Activated CD4-positive, alpha-beta T cell treated with anti-CD3 and anti-CD28 coated beads, Interleukin-10, Interleukin-2, amounts not matched to agents 100 ng/mL and 50 ng/mL, durations not matched to agents 16 hours and 8 hours (primary cell): Measurements from ENCODE around the gene COPS8.

ENCODE experiments used
- DNase-seq: peaks from one replicate; pipeline ENCODE4 v3.0.0-alpha.2; 2020

COPS8 gene

DNA sequence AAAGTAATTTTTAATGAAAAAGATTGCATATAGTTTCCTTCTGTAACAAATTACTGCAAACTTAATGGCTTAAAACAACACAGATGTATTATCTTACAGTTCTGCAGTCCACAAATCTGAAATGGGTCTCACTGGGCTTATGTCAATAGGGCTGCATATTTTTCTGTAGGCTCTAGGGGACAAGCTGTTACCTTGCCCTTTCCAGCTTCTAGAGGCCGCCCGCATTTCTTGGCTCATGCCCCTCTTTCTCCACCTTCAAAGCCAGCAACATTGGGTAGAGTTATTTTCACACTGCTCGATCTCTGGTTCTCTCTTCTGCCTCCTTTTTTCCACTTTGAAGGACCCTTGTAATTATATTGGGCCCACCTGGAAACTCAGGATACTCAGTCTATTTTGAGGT lies 16.7 kb downstream of the COPS8 start:
- DNase-seq: no peak

DNA sequence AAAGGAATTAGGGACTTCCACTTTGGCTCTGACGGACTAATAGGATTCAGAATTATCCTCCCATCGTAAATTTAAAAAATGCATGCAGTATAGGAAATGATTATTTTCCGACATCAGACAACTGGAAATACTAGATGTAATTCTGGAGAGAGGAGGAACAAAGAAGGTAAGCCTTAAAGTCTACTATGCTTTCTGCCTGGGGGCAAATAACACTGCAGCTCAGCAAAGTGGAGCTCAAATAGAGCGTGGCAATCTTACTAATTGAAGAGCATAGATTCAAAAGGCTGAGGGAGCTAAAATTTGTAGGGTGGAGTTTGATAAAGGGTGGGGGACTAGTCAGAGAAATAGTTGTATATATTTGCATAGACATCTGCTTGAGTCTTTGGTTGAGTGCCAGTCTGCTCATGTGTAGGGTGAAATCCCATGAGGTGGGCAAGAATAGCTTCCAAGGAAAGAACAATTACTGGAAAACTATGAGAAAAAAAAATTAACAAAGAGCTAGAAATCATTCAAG lies 23.8 kb downstream of the COPS8 start:
- DNase-seq: no peak

DNA sequence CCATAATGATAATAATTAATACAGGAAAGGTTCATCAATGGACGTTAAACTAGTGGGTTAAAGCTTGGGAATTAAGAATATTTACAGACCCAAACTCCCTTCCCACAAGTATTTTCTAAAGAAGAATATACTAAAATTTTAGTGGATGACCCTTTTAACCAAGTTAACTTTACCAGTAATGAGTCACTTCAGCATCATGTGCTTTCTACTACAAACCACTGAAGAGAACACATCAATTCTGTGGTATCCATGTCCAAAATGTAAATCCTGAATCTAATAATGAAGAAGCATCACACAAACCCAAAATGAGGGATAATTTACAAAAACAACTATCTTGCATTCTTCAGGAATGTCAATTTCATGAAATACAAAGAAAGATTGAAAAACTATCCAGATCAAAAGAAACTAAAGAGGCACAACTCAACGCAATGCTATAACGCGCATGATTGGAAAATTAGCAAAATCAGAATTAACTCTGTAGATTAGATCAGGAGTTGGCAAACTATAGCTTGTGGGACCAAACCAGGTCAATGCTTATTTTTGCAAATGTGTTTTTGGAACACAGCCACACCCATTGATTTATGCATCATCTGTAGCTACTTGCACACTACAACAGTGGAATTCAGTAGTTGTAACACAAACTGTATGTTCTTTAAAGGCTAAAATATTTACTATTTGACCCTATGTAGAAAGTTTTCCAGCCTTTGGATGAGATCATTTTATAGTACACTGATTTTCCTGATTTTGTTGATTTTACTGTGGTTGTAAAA lies 27.5 kb downstream of the COPS8 start:
- no peak for DNase-seq

DNA sequence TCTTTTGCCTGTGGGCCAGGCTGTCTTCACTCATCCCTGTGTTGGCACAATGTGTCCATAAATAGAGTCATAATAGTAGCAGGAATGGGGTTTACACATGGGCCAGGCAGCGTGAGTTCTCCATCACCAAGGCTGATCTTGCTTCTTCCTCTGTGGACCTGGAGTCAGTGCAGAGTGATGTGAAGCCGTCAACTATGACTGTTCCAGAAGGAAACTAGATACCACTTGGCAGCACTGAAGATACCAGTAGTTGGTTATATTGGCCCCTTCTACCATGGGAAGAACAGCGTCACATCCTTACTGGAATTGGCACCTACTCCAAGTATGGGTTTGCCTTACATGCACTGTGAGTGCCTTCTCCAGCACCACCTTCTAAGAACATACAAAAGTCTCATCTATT lies 30.2 kb downstream of the COPS8 start:
- DNase-seq: no peak

DNA sequence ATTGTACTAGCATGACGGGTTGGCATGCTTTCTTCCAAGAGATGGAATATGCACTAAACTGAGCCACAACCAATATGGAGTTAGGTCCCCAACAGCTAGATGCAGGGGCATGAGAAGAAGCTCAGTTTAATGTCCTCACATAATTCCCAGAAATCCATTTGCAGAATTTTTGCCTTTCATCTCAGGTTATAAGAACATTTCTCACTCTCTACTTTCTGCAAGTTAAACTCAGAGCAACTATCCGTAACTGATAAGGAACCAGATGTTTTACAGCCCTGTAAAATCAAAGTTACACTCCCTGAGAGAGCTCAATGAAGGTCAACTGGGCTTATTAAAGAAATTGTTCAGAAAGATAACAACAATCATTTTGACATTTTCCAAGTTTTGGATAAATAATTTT lies 30.7 kb downstream of the COPS8 start:
- DNase-seq: no peak

DNA sequence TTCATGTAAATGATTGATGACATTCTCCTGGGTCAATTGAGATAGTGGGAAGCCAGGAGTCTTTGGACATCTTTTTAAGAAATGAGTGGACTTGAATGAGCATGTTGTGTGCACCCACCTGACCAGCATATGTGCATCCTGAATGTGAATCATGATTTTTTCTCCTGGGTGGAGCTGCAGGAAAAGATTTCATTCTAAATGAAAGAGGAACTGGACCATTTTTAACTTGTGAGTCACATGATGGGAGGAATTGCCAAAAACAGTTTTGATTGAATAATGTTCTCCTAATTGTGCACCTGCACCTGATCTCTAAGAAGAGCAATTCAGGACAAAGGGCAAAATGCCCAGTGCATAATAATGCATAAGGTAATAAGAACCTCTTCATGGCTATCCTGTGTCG lies 32.3 kb downstream of the COPS8 start:
- no peak for DNase-seq

DNA sequence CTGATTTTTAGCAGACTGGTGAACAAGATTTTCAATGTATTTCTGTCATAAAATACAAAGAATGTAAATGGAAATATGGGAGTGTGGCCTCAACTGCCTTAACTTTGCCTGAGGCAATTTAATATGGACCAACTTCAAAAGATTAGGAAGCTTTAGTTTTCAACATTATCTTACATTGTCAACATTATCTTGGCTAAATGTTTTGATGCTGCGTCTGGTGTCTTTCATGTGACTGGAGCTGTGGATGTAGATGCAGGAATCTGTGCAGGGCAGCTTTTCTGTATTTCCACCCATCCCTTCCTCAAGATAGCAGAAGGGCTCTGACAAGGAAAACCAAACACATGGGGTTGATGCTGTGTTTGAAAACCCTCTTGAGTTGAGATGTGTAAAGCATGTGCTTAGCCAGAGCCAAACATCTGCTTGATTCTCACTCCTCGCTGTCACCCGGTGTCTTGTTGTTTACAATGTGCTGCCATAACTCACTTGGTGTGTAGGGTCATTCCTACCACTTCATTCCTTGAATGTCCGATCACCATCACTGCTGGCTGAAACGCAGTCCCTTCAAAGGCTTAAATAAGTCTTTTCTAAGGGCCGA lies 33.0 kb downstream of the COPS8 start:
- no peak for DNase-seq

DNA sequence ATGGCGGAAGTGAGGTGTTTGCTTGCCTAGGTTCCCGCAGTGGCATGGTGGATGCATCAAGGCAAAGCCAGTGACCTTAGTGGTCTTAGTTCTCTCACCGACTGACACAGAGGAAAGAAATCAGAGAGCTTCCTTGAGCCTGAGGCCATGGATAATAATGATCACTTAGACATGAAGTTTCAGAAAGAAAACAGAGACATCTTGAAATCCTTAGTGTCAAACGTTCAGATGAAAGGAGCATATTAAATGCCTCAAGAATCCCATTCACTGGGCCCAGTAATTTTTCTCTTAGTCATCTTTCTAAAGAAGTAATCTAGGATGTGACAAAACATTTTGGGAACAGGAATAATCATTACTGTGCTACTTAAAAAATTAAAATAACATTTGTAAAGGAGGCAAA lies 35.2 kb downstream of the COPS8 start:
- DNase-seq: no peak

DNA sequence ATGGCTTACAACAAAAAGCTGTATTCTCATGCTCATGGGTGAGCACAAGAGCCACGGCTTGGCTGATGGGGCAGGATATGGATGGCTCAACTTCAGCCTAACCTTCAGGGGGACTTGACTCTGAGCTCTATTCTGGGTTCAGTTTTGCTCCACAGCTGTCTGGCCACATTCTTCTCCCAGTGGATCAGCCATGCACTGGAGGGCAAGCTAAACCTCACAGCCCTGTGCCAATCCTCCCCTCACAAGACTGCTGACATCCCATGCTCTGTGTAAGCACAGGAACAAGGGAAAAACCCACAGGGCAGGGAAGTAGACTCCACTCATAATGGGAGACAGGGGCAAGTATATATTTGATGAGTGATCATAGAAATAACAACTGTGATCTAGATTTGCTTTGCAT lies 35.6 kb downstream of the COPS8 start:
- no peak for DNase-seq

DNA sequence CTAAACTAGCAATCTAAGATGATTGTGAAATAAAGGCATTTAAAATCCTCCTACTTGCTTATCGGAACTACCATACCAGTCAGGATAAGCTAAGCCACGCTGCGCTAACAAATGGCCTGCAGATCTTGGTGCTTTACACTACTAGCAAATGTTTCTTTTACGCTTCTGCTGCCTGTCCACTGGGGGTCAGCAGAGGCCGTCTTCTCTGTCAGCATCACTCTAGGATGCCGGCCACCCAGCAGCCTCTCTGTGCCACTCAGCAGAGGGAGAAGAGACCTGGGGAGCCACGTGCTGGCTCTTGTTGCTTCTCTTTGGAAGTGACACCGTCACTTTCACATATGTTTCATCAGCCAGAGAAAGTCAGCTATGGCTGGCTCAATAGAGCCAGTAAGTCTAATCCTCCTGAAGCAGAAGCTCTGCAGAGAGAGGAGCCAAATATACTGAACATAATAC lies 36.6 kb downstream of the COPS8 start:
- DNase-seq: peak; percentile 71

DNA sequence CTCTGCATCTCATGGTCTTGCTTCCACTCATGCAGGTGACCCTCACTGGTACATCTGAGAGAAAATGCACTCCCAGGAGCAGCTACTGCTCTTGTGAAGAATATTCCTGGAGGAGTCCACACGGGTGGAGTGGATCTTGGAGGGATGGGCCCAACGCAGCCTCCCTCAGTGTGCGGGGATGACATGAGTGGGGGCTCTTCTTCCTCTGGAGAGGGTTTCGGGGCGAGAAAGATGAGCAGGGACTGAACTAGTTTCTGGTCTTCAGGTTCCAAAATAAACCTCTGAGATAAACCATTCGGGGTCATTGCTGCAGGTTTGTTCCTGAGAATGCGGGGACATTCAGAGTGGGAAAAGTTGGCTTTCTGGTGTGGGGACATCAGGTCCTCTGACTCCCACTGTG lies 39.1 kb downstream of the COPS8 start:
- DNase-seq: no peak

DNA sequence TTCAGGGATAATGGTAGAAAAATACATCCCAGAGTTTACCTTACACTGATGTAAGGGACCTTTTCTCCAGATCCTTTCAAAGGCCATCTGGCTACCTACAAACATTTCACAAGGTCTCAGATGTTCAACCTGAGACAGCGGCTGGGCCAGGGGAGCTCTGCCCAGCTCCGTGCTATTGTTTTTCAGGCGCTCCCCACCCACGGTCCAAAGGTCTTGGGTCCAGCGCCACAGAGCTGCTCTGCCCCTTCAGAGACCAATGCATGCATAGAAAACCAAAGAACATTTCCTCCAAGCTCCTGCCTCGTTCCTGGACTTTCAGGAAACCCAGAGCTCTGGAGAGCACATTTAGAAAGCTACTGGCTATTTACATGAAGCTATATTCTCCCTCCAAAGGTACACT lies 40.3 kb downstream of the COPS8 start:
- DNase-seq: no peak

DNA sequence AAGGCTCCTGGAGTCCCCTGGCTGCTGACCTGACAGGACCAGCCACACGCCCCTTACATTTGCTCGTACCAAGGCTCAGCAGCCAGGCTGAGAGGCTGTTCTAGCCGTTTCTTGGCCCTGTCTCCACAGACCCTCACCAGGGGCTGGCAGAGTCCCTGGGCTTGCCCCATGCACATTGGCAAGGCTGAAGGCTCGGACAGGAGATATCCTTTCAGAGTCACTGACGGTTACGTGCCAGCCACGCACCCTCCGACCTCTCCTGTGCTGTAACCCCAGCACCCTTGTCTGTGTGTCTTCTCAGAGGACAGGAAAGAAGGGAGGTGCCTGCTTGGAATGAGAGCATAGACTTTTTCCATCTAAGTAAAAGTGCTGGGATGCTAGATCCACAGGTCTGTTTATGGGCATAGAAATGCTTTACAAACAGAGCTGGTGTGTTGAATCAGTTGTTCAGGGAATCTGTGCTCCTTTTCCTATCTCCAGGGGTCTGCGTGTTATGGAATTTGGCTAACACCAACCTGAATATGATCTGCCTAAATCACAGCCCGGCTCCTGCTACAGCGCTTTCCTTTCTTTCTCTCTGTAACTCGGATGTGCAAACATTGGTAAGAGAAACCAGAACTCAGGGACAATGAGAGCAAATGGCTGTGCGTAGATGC lies 41.0 kb downstream of the COPS8 start:
- DNase-seq: no peak

DNA sequence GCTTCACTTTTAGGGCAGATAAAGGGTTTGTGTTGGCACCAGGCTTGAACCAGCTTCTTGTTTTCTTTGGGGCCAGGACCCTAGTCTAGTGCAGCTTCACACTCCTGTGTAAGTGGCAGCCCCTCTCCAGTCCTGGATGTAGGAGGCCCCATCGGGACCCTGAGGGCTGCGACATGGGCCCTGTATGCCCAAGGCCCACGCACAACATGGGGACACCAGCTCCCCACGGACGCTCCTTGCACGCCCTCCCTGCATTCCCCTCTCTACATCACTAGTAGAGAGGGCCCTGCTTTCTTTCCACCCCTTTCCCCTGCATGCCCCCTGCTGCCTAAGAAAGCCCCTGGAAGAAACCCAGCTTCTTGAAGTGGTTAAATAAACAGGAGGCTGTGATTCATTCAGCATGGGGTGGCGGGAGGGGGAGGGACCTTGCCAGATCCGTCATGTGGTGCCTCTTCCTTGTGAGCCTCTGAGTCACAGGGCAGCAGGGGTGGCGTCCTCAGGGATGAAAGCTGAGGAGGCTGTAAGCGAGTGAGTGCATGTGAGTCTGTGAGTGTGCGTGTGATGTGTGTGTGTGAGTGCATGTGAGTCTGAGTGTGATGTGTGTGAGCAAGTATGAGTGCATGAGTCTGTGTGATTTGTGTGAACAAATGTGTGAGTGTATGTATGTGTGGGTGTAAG lies 42.5 kb downstream of the COPS8 start:
- peak; percentile 24 for DNase-seq

DNA sequence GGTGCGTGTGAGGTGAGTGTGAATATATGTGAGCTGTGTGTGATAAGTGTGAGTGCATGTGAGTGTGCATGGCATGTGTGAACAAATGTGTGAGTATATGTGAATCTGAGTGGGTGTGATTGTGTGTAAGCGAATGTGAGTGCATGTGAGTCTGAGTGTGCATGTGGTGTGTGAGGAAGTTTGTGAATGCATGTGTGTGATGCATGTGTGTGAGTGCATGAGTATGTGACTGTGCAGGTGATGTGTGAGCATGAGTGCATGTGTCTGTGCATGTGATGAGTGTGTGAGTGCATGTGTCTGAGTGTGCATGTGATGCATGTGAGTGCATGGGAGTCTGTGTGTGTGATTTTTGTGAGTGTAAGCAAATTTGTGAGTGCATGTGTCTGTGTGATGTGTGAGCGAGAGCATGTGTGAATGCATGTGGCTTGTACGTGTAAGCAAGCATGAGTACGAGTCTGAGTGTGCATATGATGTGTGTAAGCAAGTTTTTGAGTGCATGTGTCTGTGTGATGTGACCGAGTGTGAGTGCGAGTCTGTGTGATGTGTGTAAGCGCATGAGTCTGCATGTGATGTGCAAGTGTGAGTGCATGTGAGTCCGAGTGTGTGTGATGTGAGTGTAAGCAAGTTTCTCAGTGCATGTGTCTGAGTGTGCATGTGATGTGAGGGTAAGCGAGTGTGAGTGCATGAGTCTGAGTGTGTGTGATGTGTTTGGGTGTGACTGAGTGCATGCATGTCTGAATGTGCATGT lies 43.3 kb downstream of the COPS8 start:
- DNase-seq: no peak

DNA sequence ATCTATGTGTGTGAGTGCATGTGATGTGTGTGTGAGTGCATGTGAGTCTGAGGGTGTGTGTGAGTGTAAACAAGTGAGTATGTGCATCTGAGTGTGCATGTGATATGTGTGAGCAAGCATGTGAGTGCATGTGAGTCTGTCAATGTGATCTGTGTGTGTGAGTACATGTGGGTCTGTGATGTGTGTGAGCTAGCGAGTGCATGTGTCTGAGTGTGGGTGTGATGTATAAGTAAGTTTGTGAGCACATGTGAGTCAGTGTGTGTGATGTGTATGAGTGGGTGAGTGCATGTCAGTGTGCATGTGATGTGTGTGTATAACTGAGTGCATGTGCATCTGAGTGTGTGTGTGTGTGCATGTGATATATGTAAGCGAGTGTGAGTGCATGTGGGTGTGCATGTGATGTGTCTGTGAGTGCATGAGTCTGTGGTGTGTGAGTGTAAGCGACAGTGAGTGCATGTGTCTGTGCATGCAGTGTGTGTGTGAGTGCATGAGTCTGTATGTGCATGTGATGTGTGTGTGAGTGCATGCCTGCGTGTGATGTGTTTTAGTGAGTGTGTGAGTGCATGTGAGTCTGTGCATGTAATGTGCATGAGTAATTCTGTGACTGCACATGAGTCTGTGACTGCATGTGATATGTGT lies 44.1 kb downstream of the COPS8 start:
- DNase-seq: no peak

DNA sequence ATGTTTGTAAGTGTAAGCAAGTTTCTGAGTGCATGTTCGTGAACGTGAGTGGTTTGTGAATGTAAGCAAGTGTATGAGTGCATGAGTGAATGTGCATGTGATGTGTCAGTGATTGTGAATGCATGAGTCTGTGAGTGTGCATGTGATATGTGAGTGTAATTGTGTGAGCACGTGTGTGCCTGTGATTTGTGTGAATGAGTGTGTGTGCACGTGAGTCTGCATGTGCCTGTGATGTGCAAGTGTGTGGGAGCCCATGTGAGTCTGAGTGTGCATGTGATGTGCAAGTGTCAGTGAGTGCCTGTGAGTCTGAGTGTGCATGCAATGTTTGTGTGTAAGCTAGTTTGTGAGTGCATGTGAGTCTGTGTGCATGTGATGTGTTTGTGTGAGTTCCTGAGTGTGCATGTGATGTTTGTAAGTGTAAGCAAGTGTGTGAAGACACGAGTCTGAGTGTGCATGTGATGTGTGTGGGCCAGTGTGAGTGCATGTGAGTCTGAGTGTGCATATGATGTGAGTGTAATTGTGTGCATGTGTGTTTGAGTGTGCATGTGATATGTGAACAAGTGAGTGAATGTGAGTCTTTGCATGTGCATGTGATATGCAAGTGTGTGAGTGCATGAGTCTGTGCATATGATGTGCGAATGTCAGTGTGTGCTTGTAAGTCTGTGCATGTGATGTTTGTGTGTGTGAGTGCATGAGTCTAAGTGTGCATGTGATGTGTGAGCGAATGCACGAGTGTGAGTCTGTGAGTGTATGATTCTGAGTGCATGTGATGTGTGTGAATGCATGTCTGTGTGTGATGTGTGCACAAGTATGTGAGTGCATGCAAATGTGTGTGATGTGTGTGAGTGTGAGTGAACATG lies 45.1 kb downstream of the COPS8 start:
- no peak for DNase-seq

DNA sequence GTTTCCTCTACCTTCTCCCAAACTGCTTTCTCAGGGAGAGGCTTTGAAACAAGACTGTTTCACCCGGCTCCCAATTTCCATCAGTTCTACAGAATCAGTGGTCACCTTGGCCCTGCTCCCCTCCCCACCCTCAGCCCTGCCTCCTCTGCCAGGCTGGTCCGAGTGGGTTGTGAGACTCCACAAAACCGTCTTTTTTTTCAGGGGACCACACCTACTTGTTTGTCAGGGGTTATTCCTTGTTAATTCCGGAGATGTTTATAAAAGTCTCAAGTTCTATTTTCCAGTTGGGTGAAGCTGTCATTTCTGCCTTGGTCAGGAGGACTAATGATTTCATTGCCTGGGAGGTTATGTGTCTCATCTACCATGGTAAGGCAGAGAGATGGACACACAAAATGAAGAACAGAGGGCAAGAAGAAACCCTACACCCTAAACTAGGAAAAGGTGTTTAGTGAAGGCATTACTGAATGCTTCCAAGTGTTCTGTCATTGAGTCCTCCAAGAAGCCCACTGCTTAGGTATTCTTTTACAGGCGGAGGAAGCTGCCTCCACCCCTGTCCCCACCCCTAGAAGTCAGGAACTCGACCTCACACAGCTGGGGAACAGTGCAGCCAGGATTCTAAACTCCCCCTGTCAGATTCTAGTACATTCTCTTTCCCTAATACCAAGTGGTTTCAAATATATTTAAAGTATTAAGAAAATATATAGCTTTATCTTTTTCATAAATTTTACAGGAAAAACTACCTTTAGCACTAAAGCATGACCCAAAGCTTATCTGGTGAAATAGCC lies 46.3 kb downstream of the COPS8 start:
- no peak for DNase-seq

DNA sequence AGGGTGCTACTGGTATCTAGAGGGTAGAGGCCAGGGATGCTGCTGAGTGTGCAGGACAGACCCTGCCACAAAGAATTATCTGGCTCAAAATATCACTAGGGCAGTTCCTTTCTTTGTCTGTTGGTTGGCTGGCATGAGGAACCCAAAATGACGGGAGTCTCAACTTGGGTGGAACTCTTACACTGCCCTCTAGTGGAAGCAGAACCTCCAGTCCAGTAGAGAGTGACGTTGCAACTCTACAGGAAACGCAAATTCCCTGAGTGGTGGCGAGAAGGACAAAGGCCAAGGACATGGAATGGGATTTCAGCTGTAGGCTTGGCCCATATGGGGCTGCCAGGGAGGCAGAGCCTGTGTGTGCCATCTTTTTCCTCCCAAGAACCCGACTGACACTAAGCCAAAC lies 47.1 kb downstream of the COPS8 start:
- DNase-seq: peak; percentile 9
